GM18508 (cell line): ENCODE results near the gene CRTC3.
"Not testable (repeated sequence)": the region's sequence is repeated elsewhere in the genome, so short reads cannot be mapped to it uniquely, and the experiment has no call there.

ENCODE experiments used
- ATAC-seq: cut with Tn5 transposase; IDR thresholded peaks from one replicate; pipeline ENCODE4 v1.9.1; 2021; ENCODE audit warnings: moderate number of reproducible peaks; ENCODE audit not compliant: insufficient read depth, unreplicated experiment

The CRTC3 gene, protein sequence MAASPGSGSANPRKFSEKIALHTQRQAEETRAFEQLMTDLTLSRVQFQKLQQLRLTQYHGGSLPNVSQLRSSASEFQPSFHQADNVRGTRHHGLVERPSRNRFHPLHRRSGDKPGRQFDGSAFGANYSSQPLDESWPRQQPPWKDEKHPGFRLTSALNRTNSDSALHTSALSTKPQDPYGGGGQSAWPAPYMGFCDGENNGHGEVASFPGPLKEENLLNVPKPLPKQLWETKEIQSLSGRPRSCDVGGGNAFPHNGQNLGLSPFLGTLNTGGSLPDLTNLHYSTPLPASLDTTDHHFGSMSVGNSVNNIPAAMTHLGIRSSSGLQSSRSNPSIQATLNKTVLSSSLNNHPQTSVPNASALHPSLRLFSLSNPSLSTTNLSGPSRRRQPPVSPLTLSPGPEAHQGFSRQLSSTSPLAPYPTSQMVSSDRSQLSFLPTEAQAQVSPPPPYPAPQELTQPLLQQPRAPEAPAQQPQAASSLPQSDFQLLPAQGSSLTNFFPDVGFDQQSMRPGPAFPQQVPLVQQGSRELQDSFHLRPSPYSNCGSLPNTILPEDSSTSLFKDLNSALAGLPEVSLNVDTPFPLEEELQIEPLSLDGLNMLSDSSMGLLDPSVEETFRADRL

DNA sequence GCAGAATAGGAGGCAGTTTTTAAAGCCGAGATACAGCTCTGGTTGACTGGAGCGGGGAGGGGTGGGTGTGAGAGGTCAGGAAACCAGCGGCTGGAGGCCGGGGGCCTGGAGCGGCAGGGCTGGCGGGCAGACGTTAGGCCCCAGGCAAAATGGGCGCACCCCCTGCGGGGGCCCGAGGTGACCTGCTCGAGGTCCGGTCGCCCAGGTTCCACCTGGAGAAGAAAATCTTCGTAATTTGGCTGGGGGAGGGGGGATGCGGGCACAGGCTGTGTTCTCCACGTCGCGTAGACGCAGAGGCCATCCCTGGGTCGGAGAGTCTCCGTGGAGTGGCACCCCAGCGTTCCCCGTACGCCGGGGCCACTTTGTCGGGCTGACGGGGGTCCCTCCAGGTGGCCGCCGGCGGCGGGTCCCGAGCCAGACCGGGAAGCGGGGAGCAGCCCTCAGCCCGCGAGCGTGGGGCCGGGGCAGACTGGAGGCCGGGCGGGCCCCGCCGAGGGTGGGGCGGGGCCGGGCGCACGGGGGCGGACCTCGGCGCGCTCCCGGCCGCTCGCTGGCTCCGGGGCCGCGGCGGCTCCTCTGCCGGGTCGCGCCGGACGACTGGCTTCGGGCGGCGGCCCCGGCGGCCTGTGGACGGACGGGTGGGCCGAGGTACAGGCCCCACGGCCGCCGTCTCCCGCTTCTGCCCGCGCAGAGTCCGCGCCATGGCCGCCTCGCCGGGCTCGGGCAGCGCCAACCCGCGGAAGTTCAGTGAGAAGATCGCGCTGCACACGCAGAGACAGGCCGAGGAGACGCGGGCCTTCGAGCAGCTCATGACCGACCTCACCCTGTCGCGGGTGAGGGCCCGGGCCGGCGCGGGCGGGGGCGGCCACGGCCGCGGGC is at the start of gene CRTC3:
CRTC3 (plus strand) TSS at position 553 of the 879 bp plus-strand sequence; CDS start at position 702, 149 bp downstream.
- ATAC-seq = no peak

- ATAC-seq = no peak
Measured at GRCh38 chr15:90481023-90481422, 48.7 kb upstream of the CRTC3 start.

DNA sequence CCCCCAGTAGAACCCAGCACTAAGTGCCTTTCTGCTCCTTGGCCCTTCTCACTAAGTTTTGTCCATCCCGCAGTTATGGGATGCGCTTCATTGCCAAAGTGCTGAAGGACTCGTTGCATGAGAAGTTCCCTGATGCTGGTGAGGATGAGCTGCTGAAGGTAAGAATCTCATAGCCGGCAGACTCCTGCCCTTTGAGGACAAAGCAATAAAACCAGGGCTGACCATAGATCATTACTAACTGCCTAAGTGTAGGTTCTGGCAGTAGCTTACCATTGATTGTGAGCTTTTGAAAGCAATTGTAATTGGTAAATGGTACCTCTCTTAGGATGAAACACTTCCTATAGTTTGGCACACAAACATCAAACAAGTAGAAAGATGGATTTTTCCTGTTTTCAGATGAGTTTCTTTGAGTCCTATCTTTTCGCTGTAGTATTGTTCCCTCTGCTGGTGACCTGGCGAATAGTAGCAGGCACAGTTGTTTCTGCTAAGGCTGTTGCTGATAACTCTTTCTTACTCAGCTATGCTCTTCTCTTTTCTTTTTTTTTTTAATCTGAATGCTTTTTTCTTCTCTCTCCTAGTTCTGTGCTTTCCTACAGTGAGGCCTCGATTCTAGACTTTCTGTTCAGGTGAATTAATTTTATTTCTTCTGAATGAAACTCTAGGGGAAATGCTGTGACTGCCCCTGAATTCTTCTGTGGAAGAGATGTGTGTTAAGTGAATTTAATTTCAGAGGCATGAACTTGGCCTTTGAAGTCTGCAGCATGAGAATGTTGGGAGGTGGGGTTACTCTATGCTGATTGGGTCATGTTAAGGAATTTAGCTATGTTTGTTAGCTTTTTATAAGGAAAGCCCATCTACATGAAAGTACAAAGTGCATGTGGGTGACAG is 47.4 kb upstream of the CRTC3 start:
- ATAC-seq = no peak

DNA sequence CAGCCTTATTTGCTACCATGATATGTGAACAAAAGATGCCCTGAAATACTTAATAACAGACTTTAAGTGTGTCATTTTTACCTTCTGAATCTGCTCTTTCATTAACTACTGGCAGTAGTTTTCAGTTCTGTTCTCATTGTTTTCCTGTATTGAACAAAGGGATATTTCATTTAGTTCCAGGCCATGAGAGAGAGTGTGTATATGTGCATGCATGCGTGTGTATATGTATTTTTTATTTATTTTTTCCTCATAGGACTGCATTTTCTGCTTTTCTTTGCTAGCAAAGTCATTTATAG is 46.8 kb upstream of the CRTC3 start:
- no peak for ATAC-seq

DNA sequence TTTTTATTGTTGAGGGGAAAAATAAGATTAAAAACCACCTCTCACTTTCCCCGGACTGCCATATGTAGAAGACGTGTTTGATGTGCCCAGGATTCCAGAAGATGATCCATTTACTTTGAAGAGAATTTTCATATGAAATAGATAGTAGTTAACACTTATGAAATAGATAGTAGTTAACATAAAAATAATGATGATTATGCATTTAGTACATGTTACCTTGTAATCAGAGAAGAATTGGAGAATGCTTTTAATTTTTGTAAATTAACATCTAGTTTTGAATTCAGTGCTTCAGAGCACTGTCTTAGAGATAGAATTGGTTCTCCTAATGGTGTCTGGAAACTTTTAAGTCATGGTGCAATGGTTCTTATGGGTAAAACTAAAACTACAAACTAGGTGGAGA is 46.1 kb upstream of the CRTC3 start:
- no peak for ATAC-seq

DNA sequence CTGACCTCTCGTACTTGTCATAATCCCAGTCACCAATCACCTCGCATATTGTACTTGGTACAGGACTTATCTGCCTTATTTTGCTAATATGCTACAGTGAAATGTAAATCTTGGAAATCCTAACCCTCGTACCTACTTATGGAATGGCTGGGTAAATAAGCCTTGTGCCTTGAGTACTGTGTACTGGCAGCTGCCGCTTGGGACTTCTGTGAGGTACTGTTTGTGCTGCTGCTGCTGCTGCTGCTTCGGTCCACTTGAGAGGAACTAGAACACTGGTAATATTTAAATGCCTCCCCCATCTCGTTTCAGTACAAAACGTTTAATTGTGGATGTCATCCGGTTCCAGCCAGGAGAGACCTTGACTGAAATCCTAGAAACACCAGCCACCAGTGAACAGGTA is 42.5 kb upstream of the CRTC3 start:
- no peak for ATAC-seq

DNA sequence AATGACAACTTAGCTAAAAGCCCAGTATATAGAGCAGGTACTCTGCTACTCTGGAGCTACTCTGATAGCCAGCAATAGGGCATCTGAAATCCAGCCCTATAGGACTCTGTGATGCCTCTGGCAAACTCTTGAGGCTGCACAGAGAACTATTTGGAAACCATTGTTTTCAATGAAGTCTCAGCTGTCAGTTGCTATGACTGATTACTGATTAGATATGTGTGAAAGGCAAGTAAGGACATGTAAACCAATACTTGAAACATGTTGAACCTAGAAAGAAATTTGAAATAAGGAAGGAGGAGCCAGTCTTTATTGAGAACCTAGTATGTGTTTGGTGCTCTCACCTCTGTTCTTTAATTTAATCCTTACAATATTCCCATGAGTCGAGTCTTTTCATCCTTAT is 40.2 kb upstream of the CRTC3 start:
- ATAC-seq = no peak

DNA sequence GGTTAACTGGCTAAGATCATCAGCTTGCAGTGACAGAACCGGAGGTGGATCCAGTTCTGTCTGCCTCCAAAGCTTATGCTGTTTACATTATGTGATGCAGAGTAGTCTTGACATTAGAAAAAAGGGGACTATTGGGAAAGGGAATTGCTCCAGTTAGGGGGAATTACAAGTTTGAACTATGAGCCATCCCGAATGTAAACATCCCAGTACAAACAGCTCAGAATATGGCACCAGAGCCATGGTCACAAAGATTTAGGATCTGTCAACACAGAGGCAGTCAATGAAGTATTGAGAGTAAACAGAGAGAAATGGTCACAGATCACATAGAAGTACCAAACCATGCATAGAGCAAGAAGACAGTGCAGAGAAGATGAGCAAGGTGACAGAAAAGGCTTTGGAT is 39.8 kb upstream of the CRTC3 start:
- no peak for ATAC-seq

DNA sequence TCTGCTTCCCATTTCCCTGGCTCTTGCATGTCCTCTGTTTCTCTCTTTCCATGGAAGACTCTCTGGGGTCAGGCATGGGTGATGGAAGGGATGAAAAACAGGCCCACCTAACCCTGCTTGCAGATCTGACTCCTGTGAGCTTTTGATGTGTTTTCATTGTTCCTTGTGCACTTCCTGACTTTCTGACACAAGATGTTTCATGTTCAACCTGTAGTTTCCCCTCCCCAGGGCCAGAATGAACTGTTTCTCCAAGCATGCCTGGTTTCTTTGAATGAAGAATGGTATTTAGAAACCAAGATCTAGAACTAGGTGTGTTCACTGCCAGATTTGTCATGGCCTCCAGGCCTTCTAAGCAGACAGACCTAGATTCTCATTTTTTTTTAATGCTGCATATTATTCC is 36.1 kb upstream of the CRTC3 start:
- no peak for ATAC-seq

- ATAC-seq = no peak
Measured at GRCh38 chr15:90495067-90495466, 34.7 kb upstream of the CRTC3 start.

GRCh38 chr15:90496791-90497190 is 32.9 kb upstream of the CRTC3 start:
- ATAC-seq = no peak

DNA sequence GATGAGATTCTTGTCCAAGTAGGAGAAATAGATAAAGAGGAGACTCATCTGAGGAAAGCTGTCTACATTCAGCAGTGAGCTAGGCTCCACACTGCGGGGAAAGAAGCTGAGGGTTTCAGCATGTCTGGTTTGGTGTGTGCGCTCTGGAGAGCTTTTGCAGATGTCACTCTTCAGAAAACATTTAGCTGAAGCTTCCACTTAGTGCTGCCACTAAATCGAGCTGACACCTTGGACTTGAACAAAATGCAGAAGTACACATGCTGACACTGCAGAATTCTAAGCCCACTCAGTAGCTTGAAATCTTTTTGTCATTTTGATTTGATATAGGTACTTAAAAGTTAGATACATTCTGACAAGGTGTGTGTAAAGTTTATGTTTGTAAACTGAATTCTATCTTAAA is 32.3 kb upstream of the CRTC3 start:
- no peak for ATAC-seq

DNA sequence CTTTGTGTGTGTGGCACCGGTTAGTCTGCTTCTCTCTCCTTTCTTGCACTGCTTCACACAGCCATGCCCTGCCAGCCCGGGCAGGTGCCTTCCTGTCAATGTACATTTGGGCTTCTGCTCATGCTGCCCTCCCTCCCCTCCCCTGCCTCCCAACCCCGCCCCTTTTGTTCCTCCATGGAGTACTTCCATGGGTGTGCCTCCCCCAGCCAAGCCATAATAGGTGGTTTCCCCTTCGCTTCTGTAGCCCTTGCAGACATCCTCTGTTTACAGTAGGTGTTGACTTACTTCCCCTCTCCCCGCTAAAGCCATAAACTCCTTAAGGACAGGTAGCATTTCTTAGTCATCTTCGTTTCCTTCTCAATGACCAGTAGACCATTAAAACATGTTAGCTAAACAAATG is 31.8 kb upstream of the CRTC3 start:
- ATAC-seq = no peak

GRCh38 chr15:90500171-90500570 is 29.6 kb upstream of the CRTC3 start:
- ATAC-seq = no peak

GRCh38 chr15:90501898-90502297 is 27.8 kb upstream of the CRTC3 start:
- no peak for ATAC-seq

DNA sequence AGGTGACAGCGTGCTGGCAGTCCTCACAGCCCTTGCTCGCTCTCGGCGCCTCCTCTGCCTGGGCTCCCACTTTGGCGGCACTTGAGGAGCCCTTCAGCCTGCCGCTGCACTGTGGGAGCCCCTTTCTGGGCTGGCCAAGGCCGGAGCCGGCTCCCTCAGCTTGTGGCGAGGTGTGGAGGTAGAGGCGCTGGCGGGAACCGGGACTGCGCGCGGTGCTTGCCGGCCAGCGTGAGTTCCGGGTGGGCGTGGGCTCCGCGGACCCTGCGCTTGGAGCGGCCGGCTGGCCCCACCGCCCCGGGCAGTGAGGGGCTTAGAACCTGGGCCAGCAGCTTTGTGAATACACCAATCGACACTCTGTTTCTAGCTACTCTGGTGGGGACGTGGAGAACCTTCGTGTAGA is 18.9 kb upstream of the CRTC3 start:
- ATAC-seq = not testable (repeated sequence)

GRCh38 chr15:90511211-90511618 is 18.5 kb upstream of the CRTC3 start:
- ATAC-seq = not testable (repeated sequence)

DNA sequence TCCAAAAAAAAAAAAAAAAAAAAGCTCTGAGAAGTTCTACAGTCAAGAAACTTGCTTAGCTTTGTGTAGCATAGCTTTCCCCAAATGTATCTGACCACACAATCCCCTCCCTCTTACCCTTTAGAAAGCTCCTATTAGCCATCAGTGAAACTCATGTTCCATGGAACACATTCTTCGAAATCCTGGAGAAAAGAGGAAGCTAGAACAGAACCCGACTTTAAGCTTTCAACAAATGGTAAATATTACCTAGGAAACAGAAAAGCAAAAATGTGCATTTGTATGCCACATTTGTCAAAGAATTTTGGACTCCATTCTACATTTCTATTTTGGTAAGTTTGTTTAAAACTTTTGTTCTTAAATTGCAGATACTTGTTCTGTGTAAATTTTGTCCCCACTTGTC is 17.4 kb upstream of the CRTC3 start:
- no peak for ATAC-seq

- ATAC-seq = no peak
Measured at GRCh38 chr15:90512981-90513380, 16.7 kb upstream of the CRTC3 start.

GRCh38 chr15:90513448-90513847 is 16.3 kb upstream of the CRTC3 start:
- no peak for ATAC-seq
